Measurements from ENCODE around the gene ZSCAN10. TPM values are rescaled to one million over a fixed set of nuclear protein-coding genes. Genes with fewer than 3 reads are reported as not detected.

The ZSCAN10 gene
- total RNA-seq, 1 donor from 2014 or later: not detected

DNA sequence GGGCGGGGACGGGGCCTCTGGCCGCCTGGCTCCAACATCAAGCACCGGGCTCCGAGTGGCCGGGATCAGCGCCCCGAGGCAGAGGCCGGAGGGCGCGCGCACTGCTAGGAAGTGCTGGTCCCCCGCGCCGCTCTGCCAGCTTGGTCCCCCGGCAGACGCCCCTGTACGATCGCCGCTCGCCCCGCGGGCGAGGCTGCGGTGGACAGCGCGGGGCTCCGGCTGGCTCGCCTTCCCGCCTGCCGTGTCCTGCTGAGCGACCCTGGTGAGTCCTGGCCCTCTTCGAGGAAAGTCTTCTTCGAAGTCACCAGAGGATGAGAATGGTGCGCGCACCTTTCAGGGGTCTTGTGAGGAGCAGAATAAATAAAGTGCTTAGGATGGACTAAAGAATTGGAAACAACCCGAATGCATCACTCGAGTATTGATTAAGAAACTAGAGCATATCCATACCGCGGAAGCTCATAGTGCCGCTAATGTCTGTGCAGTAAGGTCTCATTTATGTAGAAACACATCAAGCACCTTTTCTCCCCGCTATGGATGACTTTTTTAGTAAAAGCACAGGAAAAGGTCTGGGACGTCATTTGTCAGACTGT is 36.1 kb upstream of the ZSCAN10 start:
- intact Hi-C loops (cut with micrococcal nuclease): no loop called here
- no peak for ATAC-seq
- DNase-seq: no peak

DNA sequence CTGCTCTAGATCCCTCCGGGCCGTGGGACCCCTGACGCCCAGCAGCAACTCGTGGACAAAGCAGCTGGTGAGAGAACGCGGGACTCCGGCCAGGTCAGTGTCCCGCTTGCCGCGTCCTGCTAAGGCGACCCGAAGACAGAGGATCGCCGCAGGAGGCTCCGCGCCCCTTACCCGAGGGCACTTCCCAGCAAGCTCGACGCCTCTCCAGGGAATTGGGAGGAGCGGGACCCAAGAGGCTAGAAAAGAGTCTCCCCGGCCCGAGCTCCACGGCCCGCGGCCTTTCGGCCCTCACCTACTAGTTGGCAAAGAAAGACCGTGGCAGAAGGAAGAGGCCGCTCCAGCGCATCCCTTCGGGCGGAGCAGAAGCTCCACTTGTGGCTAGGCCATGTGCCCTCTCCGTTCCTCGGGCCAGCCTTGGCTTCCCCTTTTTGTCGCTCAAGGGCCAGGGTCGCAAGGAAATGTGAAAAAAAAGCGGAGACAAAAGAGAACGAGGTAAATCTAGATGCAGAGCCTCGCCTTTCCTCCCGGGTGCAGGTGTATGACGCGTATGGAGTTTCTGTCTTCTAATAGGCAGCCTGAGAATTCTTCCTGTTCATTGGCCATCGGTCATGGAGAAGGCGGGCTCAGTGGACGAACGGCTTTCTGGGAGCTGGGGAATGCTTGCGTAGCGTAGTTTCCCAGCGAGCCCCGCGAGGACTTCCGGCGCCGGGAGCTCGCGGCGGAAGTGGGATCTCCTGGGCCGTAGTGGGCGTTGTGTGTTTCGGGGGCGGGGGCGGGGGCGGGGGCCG is 35.4 kb upstream of the ZSCAN10 start, which contains the start of gene ZNF213:
ZNF213 (plus strand) TSS at position 692 of the 788 bp plus-strand sequence. CDS start 2,252 bp downstream, outside the sequence.
- intact Hi-C loops (cut with micrococcal nuclease): no loop called here
- peak; percentile 95 for DNase-seq
- ATAC-seq: peak; percentile 96

DNA sequence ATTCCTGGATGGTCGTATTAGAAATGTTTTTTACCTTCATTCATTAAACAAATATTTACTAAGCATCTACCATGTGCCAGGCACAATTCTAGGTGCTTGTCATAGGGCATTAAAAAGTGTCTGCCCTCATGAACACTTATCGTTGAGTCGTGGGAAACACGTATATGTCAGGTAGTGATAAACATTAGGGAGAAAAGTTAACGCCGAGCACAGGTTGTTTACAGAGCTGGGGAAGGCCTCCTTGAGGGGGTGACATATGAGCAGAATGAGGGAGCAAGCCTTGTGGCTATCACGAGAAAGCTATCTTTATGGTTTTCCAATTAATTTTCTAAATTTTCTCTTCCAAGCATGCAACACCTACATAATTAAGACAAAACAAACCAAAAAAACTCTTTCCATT is 34.8 kb upstream of the ZSCAN10 start:
- ATAC-seq (no peak), DNase-seq (no peak)
- intact Hi-C loops (cut with micrococcal nuclease): no loop called here

DNA sequence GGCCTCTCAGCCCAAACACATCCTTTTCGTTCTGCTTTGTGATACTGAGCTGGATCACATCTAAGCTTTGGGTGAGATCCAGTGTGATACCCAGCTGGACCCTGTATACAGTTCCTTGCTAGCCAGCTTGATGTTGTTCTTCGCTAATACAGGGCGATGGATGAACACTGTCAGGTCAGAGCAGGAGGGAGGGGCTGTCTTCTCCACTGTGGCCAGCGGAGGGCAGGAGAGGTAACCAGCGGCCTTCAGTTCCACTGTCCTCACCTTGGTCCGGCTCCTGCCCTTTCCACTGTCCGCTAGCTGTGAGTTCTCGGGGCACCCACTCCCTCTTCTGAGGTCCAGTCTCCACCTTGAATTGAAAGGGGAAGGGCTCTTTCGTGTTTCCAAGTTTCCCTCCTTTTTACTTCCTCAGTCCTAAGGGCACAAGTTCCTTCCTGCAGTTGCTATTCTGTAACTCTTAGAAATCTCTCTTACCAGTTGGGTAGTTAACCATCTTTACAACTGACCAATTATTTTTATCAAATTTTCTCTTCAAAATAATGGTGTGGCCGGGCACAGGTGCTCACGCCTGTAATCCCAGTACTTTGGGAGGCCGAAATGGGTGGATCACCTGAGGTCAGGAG is 32.8 kb upstream of the ZSCAN10 start:
- intact Hi-C loops (cut with micrococcal nuclease): no loop called here
- peak; percentile 48 for DNase-seq
- no peak for ATAC-seq

DNA sequence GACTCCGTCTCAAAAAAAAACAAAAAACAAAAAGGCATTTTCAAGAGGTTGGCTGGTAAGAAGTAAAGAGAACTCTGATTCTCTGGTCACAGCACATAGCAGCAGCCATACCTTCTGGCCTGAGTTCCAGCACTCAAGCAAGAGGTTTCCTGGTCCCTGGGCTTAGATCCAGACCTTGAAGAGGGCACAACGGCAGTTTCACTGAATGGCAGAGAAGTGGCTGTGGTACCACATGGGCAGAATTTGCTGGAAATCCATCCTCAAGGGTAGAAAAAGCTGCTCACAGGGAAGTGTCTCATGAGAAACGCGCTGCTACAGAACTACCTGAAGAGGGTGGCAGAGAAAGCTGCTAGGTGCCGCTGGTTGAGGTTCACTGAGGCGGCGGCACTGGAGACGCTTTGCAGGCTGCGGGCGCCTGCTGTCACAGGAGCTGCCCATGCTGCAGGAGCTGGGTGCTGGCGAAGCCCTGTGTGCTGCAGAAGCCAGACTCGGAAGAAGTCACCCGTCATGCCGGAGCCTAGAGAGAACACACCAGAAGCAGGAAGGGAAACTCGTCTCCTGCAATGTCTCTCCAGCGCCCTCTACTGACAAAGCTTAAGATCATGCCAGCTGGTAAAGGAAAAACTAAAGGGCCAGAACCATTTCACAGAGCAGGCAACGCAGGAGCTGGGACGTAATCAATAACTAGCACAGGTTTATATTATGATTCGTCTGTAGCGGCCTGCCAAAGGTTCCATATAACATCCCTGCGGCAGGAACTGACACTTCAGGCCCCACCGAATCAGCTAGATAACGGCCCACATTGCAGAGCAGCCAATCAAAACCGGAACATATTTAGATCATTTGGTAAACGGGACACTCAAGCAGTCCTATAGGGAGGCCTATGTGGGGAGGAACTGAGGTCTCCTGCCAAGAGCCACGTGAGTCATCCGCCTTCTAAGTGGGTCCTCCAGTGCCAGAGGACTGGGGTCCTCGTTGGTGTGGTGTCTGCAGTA is 30.3 kb upstream of the ZSCAN10 start:
- peak; percentile 69 for DNase-seq
- peak; percentile 78 for ATAC-seq
- intact Hi-C loops (cut with micrococcal nuclease): no loop called here

DNA sequence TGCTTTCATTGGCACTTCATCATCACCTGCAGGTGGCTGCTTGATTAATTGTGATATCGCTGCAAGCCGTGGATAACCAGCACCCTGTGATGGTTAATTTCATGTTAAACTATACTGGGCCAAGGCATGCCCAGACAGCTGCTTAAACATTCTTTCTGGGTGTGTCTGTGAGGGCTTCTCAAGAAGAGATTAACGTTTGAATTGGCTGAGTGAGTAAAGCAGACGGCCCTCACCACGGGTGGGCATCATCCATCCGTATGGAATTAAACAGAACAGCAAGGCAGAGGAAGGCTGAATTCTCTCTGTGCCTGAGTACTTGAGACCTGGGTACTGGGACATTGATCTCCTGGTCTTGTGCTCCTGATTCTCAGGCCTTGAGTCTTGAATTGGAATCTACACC is 28.7 kb upstream of the ZSCAN10 start:
- no peak for DNase-seq
- intact Hi-C loops (cut with micrococcal nuclease): no loop called here
- ATAC-seq: no peak

DNA sequence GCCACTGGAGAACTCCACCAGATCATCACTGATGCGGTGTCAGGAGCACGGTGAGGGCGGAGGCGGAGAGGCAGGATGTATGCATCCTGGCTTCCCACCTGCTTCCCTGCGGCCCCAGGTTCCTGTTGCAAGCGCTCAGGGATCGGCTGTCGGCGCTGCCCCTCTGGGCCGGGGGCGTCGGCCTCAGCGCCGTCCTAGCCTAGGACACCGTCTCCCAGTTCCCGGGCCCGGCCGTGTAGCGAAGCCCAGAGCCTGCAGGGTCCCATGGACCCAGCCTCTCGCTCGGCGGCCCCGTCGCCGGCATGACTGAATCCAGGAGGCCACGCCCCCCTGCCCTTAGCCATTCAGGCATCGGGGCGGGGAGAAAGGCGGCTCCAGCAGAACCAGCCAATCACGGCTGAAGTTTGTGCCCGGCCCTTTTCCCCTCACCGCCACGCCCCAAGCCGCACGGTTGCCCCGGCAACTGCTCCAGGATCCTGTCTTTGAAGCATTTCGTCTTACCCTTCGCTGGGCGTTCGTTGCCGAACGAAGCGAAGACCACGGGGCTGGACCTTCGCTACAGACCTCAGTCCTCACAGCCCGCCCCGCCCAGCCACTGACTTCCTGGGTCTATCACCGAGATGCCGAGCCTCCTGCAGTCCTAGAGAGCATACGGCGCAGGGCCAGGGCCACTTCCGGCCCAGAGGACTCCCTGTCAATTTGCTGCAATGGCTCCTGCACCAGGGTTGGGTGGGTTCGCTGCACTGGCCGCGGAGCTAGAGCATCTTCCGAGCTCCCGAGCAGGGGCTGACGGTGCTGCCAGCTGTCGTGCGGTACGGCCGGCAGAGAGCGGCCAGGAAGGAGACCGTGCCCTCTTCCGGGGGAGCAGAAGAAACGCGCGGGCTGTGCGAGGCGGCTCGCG is 25.1 kb upstream of the ZSCAN10 start:
- DNase-seq (peak; percentile 98), ATAC-seq (peak; percentile 96)
- intact Hi-C loops (cut with micrococcal nuclease): no loop called here

DNA sequence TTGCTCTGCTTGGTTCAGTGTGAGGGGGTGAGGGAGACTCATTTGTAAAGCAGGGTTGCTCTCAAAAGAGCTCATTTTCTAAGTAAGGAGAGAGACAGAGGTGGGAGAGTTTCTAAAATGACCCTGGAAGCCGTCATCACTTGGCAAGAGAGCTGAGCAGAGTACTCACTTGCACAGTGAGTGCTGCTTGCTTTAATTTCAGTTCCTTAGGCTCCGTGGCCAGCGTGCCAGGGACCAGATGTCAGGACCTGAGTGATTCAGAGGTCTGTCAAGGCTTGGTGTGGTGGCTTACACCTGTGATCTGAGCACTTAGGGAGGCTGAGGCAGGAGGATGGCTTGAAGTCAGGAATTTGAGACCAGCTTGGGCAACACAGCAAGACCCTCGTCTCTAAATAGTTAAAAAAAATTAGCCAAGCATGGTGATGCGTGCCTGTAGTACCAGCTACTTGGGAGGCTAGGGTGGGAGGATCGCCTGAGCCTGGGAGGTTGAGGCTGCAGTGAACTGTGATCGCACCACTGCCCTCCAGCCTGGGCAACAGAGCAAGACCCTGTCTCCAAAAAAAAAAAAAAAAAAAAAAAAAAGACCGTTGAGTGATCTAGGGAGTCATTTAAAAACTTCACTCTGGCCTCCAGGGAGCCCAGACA is 24.0 kb upstream of the ZSCAN10 start:
- ATAC-seq (no peak), DNase-seq (no peak)
- intact Hi-C loops (cut with micrococcal nuclease): no loop called here

DNA sequence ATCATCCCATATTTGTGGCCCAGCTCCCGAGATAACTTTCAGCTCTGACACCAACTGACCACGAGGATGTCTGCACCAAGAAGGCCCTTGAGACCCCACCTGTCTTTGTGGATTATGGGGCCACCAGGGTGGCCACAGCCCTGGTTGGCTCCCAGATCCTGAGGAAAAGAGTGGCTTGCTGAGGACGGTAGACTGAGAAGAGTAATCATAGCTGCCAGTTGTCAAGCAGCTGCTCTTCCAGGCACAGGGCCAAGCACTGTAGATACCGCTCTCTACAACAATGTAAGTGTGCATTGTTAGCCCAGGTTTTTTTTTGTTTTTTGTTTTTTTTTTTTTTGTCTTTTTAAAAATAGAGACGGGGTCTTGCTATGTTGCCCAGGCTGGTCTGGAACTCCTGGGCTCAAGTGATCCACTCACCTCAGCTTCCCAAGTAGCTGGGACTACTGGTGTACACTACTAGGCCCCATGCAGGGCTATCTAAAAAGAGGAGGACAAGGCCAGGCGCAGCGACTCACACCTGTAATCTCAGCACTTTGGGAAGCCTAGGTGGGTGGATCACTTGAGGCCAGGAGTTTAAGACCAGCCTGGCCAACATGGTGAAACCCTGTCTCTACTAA is 22.9 kb upstream of the ZSCAN10 start:
- DNase-seq: peak; percentile 50
- intact Hi-C loops (cut with micrococcal nuclease): no loop called here
- no peak for ATAC-seq

DNA sequence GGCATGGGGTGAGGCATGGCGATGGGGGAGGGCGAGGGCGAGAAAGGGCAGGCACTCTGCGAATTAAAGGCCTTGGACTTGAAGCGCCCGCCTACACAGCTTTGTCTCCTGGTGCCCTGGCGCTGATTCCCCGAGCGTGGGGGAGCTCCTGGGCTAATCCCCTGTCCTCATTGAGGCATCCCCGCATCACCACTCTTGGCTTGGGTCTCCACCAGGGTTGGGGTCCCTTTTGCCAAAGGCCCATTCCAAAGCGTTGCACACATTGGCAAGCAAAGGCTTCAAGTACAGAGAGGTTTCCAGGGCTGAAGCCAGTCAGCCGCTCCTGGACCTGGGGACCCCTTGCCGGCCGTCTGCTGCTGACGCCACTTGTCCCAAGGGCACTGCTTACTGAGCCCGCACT is 21.3 kb upstream of the ZSCAN10 start:
- DNase-seq: no peak
- ATAC-seq: no peak

DNA sequence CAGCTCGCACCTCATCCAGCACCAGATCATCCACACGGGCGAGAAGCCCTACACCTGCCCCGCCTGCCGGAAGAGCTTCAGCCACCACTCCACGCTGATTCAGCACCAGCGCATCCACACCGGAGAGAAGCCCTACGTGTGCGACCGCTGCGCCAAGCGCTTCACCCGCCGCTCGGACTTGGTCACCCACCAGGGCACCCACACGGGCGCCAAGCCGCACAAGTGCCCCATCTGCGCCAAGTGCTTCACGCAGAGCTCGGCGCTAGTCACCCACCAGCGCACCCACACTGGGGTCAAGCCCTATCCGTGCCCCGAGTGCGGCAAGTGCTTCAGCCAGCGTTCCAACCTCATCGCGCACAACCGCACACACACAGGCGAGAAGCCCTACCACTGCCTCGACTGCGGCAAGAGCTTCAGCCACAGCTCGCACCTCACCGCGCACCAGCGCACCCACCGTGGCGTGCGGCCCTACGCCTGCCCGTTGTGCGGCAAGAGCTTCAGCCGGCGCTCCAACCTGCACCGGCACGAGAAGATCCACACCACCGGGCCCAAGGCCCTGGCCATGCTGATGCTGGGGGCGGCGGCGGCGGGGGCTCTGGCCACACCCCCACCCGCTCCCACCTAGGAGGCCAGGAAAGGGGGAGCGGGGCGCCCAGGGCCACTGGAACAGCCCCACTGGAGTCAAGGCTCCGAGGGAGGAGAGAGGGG is 20.8 kb upstream of the ZSCAN10 start:
- ATAC-seq (no peak), DNase-seq (no peak)
- intact Hi-C loops (cut with micrococcal nuclease): no loop called here

More for the DNA sequence above, 21.3 kb upstream of the ZSCAN10 start:
- intact Hi-C loops (cut with micrococcal nuclease): no loop called here

DNA sequence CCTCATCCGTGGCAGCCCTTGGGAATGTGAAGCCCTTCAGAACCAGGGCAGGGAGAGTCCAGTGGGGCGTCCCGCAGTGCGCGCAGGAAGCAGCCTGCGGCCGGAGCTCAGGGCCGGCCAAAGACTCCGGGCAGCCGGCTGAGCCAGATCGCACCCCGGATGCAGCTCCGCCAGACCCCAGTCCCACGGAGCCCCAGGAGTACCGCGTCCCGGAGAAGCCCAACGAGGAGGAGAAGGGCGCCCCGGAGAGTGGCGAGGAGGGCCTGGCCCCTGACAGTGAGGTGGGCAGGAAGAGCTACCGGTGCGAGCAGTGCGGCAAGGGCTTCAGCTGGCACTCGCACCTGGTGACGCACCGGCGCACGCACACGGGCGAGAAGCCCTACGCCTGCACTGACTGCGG is 20.2 kb upstream of the ZSCAN10 start:
- intact Hi-C loops (cut with micrococcal nuclease): no loop called here
- no peak for DNase-seq
- no peak for ATAC-seq

DNA sequence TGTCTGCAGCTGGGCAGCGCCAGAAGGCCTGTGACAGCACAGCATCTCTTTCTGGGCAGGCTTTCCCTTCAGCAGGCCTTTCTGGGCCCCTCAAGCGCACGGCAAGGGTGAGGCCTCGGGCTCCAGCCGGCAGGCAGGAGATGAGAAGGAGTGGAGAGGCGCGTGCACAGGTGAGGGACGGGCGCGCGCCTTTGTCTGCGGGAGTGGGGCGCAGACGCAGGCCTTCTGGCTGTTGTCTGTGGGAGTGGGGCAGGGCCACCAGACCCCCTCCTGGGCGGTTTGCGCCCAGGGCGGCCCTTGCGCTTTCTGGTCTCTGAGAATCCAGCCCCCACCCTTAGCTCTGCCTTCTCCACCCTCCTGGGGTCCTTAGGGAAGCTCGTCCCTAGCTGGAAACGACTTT is 19.8 kb upstream of the ZSCAN10 start:
- intact Hi-C loops (cut with micrococcal nuclease): no loop called here
- no peak for ATAC-seq
- DNase-seq: no peak

DNA sequence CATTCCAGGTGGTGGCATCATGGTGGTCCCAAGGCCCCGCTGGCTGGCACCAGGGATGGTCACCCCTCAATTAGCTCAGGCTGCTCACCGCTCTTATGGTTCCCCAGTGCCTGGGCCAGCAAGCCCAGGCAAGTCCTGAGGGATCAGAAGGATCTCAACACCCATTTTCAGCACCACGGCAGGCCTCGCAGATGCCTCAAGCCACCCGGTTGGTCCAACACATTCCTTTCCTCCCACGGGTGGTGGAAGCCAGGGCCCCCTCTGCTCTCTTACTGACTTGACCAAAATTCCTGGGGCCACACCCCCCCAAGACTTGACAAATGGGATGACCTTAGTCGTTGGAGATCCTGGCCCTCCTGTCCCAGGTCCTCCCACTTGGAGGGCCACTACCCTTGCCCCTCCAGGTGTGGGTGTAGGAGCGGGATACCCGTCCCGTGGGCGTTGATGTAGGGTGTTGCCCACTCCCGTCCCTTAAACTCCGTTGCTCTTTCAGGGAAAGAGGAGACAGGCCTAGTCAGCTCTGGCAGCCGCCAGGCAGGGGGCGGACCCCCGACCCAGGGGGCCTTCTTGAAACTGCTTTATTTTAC is 19.2 kb upstream of the ZSCAN10 start:
- intact Hi-C loops (cut with micrococcal nuclease): no loop called here
- DNase-seq (no peak), ATAC-seq (no peak)

DNA sequence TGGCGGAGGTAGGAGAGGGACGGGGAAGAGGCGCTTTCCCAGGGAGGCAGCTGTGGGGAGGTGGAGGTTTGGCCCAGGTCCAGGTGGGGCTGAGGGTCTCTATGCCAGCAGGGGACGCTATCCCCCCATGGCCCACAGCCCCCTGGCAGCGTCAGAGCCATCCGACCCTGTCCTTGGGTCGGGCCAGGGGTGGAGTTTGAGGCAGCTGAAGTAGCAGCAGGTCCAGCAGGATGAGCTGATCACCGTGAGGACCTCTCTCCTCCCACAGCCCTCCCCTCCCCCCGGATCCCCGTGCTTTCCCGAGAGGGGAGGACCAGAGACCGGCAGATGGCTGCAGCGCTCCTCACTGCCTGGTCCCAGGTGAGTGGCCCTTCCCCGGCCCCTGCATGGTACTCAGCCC is 16.5 kb upstream of the ZSCAN10 start:
- DNase-seq: no peak
- intact Hi-C loops (cut with micrococcal nuclease): no loop called here
- ATAC-seq: no peak

DNA sequence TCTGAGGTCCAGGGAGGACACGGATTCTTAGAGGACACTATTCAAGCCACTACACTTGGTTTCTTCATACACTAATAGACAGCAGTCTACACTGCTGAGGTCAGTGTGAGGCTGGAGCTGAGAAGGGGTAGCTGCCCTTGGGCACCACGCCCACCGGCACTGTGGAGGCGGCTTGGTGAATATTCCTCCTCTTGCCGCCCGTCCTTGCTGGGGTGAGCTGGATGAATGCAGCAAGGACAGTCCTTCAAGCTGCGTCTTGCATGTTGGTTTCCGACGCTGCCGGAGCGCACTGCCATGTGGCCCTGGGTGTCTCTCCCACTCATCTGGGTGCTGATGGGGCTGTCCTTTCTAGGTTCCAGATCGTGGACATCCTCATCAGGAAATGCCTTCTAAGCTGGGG is 15.9 kb upstream of the ZSCAN10 start:
- intact Hi-C loops (cut with micrococcal nuclease): no loop called here
- ATAC-seq: no peak
- DNase-seq: no peak
